ENCODE data around the gene MB21D2. TPM values are rescaled to one million over a fixed set of nuclear protein-coding genes. Genes with fewer than 3 reads are reported as not detected.
"Not testable (repeated sequence)": the region's sequence is repeated elsewhere in the genome, so short reads cannot be mapped to it uniquely, and the experiment has no call there.

MB21D2 gene
- total RNA-seq, 4 donors from 2014 or later = 3.5 to 18.2 (median 5.2) TPM

DNA sequence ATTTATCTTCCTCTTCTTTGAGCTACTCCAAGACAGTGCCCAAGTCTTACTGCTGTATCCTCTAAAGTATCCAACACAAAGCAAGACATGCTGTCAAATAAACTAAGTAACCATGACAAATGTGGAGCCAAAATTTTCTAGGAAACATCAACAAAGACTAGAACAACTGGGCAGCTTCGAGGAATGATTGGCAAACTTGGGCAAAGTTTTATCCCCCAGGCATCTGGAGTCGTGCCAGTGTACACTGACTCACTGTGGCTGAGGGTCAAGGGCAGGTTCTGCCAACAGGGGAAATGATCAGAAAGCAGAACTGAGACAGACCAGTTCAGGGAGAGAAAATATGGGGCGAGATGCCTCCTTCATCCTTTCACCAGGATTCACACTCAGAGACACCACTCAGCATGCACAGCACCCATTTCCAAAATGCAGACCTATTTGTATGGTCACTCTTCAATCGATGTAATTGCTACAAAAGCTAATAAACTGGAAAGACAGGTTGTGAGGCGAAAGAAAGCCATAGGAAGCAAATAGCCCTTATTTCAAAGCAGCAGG, 65.8 kb downstream of the MB21D2 start:
- ATAC-seq (ENCODE audit: low FRiP score) (peak; percentile 85), DNase-seq (ENCODE audit: low spot score) (peak; percentile 45)
- TF ChIP-seq, protein P1, sequence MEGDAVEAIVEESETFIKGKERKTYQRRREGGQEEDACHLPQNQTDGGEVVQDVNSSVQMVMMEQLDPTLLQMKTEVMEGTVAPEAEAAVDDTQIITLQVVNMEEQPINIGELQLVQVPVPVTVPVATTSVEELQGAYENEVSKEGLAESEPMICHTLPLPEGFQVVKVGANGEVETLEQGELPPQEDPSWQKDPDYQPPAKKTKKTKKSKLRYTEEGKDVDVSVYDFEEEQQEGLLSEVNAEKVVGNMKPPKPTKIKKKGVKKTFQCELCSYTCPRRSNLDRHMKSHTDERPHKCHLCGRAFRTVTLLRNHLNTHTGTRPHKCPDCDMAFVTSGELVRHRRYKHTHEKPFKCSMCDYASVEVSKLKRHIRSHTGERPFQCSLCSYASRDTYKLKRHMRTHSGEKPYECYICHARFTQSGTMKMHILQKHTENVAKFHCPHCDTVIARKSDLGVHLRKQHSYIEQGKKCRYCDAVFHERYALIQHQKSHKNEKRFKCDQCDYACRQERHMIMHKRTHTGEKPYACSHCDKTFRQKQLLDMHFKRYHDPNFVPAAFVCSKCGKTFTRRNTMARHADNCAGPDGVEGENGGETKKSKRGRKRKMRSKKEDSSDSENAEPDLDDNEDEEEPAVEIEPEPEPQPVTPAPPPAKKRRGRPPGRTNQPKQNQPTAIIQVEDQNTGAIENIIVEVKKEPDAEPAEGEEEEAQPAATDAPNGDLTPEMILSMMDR (IDR thresholded peaks at IDR 0.05) = no peak

DNA sequence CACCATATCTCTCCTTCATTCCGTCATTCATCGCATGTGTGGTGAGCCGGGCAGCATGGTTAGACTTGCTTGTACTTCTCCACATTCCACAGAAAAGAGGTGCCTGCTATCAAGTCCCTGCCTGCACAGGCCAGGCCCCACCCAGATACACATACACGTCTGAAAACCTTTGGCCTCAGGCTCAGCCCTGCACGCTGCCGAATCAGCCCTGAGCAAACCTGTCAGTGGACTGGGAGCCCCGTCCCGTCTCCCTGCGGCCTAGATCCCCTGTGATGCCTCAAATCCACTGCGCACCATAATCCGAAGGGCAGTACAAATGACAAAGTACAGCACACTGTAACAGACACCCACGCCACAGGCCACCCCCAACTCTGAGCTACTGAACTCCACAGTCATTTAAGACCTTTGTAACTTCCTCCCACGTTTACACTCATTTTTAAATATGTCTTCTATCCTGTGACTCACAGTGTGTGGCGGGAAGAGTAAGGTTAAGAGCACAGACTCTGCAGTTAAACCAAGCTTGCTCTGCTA, 67.1 kb downstream of the MB21D2 start:
- no peak for DNase-seq (ENCODE audit: low spot score)
- TF ChIP-seq, protein P1 (IDR thresholded peaks at IDR 0.05) = no peak
- ATAC-seq (ENCODE audit: low FRiP score) = no peak

- ATAC-seq (ENCODE audit: low FRiP score); DNase-seq (ENCODE audit: low spot score): not testable (repeated sequence)
Measured at GRCh38 chr3:192849821-192850220, 67.8 kb downstream of the MB21D2 start.

DNA sequence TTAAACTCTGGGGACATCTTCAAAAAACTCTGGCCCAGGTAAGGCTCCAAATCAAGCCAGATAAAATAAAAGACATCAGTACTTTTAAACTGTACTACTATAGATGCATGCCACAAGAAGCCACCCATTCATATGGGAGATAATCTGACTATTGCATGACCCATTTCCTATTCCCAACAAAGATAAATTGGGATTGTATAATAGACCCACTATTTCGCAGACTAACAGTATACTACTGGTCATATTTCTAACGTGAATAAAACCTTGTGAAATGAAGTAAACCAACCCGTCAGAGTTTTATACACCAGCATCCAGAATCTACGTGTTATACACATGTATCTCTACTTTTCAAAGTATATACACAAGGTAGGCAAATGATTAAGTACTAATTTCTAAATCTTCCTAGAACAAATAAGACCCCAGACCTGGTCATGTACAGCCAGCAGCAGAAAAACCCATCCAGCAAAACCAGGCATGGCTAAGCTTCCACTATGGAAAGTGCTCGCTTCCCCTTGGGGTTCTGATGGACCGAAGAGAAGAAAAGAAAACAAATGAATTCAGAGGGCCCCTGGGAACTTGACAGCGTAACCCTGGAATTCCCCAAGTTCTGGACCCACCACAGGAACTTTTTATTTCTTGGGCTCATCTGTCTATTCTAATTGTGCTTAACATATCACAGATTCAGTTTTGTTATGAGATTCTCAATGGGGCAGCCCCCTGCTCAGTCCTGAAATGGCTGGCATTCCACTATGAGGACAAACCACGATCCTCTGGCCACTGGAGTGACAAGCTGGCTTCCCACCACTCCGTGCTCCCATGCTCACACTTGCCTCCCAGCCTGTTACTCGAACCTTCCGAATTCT, 69.1 kb downstream of the MB21D2 start:
- DNase-seq (ENCODE audit: low spot score) (no peak), ATAC-seq (ENCODE audit: low FRiP score) (no peak)
- TF ChIP-seq, protein P1 (IDR thresholded peaks at IDR 0.05) = no peak

DNA sequence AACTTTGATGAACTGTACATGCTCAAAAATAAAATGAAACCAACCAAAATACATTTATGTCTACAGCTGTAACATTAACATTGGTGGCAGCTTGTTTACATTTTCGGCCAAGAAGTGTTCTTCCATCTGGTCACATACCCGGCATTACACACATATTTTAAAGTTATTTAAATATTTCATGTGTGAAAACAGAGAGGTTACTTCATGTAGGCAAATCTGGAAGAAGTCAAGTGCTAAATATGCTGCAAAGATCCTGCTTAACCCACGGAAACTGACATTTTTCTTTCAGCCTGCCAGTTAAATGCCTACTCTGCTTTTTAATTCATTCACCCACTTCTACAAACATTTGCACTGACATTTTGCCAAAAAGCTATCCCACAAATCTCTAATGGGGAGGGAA, 69.7 kb downstream of the MB21D2 start:
- ATAC-seq (ENCODE audit: low FRiP score) = no peak
- no peak for DNase-seq (ENCODE audit: low spot score)
- TF ChIP-seq, protein P1 (IDR thresholded peaks at IDR 0.05) = no peak

GRCh38 chr3:192845526-192845855, 72.2 kb downstream of the MB21D2 start:
- DNase-seq (ENCODE audit: low spot score) (no peak), ATAC-seq (ENCODE audit: low FRiP score) (no peak)
- TF ChIP-seq, protein P1 (IDR thresholded peaks at IDR 0.05) = no peak

GRCh38 chr3:192844836-192845525, 72.7 kb downstream of the MB21D2 start:
- TF ChIP-seq, protein P1 (IDR thresholded peaks at IDR 0.05) = no peak
- ATAC-seq (ENCODE audit: low FRiP score) (no peak), DNase-seq (ENCODE audit: low spot score) (no peak)

Measured in omental fat pad (tissue), 4 donors.